ENCODE measurements around the gene SPOUT1. TPM values are rescaled to one million over a fixed set of nuclear protein-coding genes. Genes with fewer than 3 reads are reported as not detected.
"Not testable (repeated sequence)": the region's sequence is repeated elsewhere in the genome, so short reads cannot be mapped to it uniquely, and the experiment has no call there.

SPOUT1 gene
- total RNA-seq, 1 donor from 2014 or later, result 28.4 TPM

DNA sequence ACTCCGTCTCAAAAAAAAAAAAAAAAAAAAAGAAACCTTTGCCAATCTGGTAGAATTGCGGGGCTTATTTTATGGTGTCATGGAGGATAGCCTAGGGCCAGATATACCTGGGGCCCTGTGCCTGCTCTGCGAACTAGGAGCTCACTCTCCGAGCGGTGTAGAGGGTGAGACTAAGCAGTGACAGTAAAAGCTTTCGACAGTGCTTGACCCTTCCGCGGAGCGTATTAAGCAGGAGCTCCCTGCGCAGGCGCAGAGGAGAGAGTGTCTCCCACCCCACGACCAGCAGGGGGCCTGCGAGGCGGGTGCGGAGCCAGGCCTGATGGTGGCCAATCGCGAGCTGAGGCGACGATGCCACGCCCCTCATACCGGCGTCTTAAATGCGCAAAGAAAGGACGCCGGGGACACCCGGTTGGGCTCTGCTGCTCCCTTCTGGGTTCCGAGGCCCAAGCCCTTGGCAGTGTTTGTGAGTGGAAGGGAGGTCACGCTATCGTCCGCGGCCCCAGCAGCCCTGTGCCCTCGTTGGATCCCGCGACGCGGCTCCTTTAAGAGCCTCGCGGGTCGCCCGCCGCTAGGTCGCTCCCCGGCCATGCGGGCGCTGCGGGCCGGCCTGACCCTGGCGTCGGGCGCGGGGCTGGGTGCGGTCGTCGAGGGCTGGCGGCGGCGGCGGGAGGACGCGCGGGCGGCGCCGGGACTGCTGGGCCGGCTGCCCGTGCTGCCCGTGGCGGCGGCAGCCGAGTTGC lies 11.3 kb downstream of the SPOUT1 start, which contains the start of gene ENDOG:
Gene ENDOG (plus strand): TSS at position 402 of the 740 bp plus-strand sequence. CDS start 185 bp downstream, at position 587.
- peak; percentile 81 for DNase-seq (ENCODE audit: extremely low read depth, low read depth, low spot score)

DNA sequence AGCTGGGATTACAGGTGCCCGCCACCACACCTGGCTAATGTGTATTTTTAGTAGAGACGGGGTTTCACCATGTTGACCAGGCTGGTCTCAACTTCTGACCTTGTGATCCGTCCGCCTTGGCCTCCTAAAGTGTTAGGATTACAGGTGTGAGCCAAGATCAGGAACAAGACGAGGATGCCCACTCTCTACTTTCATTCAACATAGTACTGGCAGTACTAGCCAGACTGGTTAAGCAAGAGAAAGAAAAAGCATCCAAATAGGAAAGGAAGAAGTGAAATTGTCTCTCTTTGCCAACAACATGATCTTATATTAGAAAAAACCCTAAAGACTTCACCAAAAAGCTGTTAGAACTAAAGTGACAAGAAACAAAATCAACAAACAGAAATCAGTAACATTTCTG lies 18.7 kb downstream of the SPOUT1 start:
- no peak for DNase-seq (ENCODE audit: extremely low read depth, low read depth, low spot score)

- no peak for DNase-seq (ENCODE audit: extremely low read depth, low read depth, low spot score)
Measured at GRCh38 chr9:128809831-128810230, 19.8 kb downstream of the SPOUT1 start.

DNA sequence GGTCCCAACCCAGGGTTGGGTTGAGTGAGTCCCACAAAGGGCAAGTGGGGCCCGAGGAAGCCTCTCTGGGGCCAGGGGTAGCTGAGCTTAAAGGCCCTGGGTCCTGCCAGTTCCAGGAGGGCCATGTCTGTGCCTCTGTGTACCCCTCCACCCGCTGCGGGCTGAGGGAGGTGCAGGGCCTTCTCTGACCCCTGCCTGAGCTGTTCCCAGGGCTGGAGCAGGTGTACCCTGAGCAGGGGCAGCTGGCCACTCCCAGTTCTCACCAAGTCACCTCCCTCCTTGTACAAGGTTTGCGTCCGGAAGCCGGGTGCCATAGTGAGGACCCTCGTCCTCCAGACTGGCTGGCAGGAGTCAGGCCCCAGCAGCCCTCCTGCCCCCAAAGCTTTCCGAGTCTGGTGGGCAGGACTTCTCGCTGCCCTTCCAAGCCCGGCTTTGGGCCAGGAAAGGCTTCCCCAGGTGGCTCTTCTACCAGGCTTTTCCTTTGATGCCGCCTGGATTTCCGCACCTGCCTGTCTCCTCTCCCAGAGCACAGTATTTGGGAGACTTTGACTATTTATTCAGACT lies 20.5 kb downstream of the SPOUT1 start:
- no peak for DNase-seq (ENCODE audit: extremely low read depth, low read depth, low spot score)

GRCh38 chr9:128808543-128808942 lies 21.1 kb downstream of the SPOUT1 start:
- no peak for DNase-seq (ENCODE audit: extremely low read depth, low read depth, low spot score)

DNA sequence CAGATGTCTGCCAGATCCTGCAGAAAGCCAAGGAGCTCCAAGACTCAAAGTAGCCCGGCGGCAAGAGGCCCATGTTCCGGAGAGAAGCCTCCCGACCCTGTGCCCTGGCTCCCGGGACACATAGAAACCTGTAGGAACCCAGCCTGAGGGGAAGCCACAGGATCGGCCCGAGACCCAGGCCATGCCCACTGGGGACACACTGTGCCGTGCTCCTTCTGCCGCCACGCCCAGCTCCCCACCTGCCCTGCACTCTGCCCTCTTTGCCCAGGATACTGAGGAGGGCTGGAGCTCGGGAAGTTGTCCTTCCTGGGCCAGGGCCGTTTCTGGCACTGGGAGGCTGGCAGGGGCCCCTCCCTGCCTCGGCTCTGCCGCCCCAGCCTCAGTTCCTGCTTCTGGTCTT lies 21.8 kb downstream of the SPOUT1 start:
- DNase-seq (ENCODE audit: extremely low read depth, low read depth, low spot score), result no peak

DNA sequence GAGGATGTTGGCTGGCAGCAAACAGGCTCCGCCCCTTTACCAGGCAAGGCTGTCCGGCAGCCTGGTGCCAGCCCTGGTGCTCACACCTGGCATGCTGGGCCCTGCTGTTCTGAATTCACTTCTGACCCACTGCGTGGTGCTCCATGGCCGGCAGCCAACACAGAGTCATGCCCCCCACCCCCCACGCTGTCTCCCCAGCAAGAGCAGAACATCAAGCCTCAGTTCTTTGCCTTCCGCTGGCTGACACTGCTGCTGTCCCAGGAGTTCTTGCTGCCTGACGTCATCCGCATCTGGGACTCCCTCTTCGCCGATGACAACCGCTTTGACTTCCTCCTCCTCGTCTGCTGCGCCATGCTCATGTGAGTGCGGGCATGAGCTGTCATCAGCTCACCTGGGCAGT lies 23.9 kb downstream of the SPOUT1 start:
- no peak for DNase-seq (ENCODE audit: extremely low read depth, low read depth, low spot score)

GRCh38 chr9:128802482-128802881 lies 27.1 kb downstream of the SPOUT1 start:
- no peak for DNase-seq (ENCODE audit: extremely low read depth, low read depth, low spot score)

- DNase-seq (ENCODE audit: extremely low read depth, low read depth, low spot score), result no peak
Measured at GRCh38 chr9:128800061-128800460, 29.5 kb downstream of the SPOUT1 start.

GRCh38 chr9:128798896-128799295 lies 30.7 kb downstream of the SPOUT1 start:
- no peak for DNase-seq (ENCODE audit: extremely low read depth, low read depth, low spot score)

GRCh38 chr9:128794961-128795360 lies 34.6 kb downstream of the SPOUT1 start:
- not testable (repeated sequence) for DNase-seq (ENCODE audit: extremely low read depth, low read depth, low spot score)

- DNase-seq (ENCODE audit: extremely low read depth, low read depth, low spot score), result no peak
Measured at GRCh38 chr9:128792978-128793686, 36.5 kb downstream of the SPOUT1 start.

DNA sequence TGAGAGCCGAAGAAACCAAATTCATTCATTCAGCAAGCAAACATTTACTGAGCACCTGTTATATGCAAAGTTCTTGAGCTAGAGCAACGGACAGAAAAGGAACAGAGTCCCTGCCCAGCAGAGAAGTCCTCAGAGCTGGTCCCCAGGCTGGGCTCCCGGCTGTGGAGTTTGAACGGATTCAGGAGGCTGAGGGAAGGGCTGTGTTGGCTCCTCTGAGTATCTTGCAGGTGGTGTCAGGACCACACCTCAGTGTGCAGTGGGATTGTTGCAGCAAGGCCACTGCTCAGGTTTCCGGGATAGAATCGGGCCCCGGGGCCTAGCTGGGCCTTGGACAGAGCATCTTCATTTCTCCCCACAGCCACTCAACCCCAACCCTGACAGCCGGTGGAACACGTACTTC lies 37.5 kb downstream of the SPOUT1 start:
- no peak for DNase-seq (ENCODE audit: extremely low read depth, low read depth, low spot score)

DNA sequence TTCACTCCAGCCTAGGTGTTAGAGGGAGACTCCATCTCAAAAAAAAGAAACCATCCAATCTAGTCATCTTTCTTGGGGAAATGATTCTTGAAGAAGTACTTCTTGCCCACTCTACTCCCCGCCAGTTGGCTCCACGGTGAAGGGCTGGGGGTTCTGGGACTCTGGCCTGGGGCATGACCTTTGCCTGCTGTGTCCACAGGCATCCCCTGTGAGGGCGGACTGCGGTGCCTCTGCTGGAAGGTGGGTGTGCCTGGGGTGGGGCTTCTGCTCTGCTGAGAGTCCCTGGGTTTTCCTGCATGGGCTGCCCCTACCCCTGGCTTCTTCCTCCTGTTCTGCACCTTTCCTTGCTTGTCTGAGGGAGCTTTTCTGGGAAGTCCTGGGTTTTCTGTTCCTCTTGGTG lies 39.1 kb downstream of the SPOUT1 start:
- no peak for DNase-seq (ENCODE audit: extremely low read depth, low read depth, low spot score)

DNA sequence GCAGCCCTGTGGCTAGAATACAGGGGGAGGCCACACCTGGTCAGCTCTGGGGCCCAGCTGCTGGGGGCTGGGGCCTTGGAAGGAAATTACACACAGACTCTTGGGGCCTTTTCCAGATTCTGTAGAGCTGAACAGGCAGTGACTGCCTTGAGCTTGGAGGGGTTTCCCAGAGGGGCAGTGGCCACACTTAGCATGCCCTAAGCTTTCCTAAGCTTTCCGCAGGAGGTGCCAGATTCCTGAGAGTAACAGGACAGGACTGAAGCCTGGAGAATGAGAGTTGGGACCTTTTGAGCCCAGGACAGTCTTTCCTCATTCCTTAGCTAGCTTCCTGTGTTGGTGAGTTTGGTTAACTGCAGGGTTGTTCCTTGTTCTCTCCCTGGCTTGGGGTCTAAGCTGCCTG lies 41.1 kb downstream of the SPOUT1 start:
- no peak for DNase-seq (ENCODE audit: extremely low read depth, low read depth, low spot score)

GRCh38 chr9:128787659-128788058 lies 41.9 kb downstream of the SPOUT1 start:
- DNase-seq (ENCODE audit: extremely low read depth, low read depth, low spot score), result no peak

DNA sequence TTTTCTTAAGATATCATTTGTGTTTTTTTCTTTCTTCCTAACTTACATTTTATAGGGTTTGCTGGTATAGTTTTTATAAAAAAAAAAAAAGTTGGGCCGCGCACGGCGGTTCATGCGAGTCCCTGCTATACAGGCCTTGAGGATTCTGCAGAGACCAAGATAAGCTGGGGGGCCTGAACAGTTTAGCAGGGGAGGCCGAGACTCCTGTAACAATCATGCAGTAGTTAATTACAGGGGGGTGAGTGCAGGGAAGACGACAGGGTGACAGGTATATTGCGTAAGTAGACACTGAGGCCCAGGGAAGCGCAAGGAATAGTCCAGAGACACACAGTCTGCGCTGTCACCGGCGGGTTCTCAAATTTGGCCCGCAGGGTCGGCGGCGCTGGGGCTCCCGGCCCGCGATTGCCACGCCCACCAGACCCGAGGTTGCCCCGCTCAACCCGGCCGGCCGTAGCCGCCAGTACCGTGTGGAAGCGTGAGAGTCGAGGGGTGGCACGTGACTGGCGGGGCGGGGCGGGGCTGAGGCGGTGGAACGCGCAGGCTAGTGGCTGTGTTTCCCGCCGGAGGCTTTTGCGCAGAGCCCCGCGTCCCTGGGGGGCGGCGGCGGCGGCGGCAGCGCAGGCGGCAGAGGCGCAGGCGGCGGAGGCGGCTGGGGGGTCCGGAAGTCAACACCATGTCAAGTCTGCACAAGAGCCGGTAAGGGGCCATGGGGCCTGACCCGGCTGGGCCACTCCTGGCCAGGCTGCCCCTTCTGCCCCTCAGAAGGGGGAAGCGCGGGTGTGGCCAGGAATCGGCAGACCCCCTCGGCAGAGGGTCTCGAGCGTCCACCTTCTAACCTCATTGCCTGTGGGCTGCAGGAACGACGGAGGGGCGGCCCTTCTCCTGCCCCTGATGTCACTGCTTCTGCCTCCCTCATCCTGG lies 42.7 kb downstream of the SPOUT1 start, which contains the start of gene TBC1D13:
Gene TBC1D13 (plus strand): TSS at position 573 of the 921 bp plus-strand sequence. CDS start 101 bp downstream, at position 674.
- DNase-seq (ENCODE audit: extremely low read depth, low read depth, low spot score), result no peak

GRCh38 chr9:128785427-128785826 lies 44.2 kb downstream of the SPOUT1 start:
- no peak for DNase-seq (ENCODE audit: extremely low read depth, low read depth, low spot score)

GRCh38 chr9:128782669-128783068 lies 46.9 kb downstream of the SPOUT1 start:
- DNase-seq (ENCODE audit: extremely low read depth, low read depth, low spot score), result no peak

DNA sequence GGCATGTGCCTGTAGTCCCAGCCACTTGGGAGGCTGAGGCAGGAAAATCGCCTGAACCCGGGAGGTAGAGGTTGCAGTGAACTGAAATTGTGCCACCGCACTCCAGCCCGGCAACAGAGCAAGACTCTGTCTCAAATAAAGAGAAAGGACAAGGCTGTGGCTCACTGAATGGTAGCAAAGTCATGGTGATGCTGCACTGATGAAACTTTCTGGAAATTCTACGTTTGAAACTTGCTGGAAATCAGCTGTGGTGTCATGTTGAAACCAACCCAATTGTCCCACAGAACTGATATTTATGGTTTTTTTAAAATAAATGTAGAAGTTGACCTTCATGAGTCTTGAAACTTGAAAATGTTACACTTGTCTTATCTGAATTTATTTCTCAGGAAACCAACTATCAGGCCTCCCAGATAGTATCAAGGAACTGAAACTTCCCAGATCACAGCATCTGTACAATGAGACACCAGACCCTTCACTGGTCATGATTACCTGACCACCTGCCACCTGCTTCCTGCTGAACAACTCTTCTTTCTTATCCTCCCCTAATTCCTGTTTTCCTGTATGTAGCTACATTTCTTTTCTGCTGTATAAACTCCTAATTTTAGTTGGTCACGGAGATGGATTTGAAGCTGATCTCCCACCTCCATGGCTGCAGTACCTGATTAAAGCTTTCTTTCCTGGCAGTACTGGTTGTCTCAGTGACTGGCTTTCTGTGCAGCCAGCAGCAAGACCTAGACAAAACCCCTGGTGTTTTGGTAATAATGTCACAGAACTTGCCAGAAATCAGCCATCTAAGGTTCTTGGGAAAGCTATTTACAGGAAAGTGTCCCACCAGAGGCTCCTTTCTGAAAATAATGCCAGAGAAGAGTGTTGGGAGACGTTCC lies 48.2 kb downstream of the SPOUT1 start:
- no peak for DNase-seq (ENCODE audit: extremely low read depth, low read depth, low spot score)
